Measurements from ENCODE around the gene USPL1.
"Not testable (repeated sequence)": the region's sequence is repeated elsewhere in the genome, so short reads cannot be mapped to it uniquely, and the experiment has no call there.

The USPL1 gene

DNA sequence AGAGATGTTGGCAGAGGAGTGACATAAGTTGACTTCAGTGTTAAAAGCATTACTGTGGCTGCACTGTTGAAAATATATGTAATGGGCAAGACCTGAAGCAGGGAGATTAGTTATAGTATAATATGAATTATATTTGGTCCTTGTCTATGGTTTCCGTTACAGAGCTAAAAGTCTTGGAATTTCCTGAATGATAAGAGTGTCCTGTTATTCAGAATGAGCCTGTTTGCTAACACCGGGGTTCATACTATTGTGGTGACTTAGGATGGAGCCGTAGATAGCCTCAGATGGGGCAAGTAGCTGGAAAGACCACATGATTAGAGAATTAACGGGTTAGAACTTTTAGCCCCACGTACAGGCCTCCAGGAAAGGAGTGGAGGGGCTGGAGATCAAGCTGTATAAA is 5.7 kb downstream of the USPL1 start:
- no peak overlapping the region for H3K4me3 ChIP-seq (ENCODE audit: low read depth, low read length)
- TF ChIP-seq, protein P1, sequence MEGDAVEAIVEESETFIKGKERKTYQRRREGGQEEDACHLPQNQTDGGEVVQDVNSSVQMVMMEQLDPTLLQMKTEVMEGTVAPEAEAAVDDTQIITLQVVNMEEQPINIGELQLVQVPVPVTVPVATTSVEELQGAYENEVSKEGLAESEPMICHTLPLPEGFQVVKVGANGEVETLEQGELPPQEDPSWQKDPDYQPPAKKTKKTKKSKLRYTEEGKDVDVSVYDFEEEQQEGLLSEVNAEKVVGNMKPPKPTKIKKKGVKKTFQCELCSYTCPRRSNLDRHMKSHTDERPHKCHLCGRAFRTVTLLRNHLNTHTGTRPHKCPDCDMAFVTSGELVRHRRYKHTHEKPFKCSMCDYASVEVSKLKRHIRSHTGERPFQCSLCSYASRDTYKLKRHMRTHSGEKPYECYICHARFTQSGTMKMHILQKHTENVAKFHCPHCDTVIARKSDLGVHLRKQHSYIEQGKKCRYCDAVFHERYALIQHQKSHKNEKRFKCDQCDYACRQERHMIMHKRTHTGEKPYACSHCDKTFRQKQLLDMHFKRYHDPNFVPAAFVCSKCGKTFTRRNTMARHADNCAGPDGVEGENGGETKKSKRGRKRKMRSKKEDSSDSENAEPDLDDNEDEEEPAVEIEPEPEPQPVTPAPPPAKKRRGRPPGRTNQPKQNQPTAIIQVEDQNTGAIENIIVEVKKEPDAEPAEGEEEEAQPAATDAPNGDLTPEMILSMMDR (IDR thresholded peaks at IDR 0.05; ENCODE audit: borderline replicate concordance, insufficient read depth, low read depth, low read length): no peak

DNA sequence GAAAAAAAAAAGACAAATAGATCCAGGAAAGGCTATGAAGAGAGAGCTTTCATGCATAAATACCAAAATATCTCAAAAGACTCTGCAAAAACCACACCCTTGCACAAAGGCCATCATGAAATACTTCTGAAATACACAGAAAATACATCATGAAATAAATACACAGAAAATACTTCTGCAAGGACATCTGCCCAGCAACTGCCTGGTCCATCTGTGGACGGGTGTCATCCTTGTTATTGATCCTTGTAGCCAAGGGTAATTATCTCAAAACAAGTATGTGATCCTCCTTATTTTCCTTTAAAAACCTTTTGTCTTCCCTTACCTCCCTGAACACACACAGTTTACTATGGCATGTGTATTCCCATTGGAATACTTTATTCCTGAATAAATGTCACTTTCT is 6.9 kb downstream of the USPL1 start:
- TF ChIP-seq, protein P1 (IDR thresholded peaks at IDR 0.05; ENCODE audit: borderline replicate concordance, insufficient read depth, low read depth, low read length): no peak
- H3K4me3 ChIP-seq (ENCODE audit: low read depth, low read length): no peak overlapping the region

DNA sequence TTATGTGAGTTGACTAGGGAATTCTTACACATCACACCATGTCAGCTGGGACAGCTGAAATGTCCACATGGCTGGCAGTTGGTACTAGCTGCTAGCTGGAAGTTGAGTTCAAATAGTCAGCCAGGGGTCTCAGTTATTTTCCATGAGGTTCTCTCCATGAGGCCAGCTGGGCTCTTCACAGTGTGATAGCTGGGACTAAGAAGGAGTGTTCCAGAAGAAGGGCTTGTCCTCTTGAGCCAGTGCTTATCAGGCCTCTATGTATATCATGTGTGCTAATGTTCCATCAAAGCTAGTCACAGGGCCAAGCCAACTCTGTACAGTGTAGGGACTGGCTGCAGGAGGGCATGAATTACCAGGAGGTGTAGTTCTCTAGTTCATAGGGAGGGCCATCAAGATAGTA is 11.8 kb downstream of the USPL1 start:
- no peak overlapping the region for H3K4me3 ChIP-seq (ENCODE audit: low read depth, low read length)
- TF ChIP-seq, protein P1 (IDR thresholded peaks at IDR 0.05; ENCODE audit: borderline replicate concordance, insufficient read depth, low read depth, low read length): no peak

DNA sequence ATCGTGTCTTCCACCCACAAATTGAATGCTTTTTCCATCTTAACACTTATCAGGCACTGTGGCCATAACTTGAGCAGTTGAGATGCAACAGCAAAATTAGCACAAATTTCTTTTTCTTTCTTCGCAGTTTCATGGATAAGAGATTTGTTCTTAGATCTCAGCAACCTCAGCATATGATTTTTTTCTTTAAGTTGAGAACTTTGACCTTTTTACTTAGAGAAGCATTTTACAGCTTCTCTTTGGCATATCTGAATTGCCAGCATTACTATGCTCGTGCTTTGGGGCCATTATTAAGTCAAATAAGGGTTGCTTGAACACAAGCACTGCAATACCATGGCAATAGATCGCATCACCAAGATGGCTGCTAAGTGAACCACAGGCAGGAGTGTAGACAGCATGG is 16.1 kb downstream of the USPL1 start:
- H3K4me3 ChIP-seq (ENCODE audit: low read depth, low read length): no peak overlapping the region
- TF ChIP-seq, protein P1 (IDR thresholded peaks at IDR 0.05; ENCODE audit: borderline replicate concordance, insufficient read depth, low read depth, low read length): no peak

DNA sequence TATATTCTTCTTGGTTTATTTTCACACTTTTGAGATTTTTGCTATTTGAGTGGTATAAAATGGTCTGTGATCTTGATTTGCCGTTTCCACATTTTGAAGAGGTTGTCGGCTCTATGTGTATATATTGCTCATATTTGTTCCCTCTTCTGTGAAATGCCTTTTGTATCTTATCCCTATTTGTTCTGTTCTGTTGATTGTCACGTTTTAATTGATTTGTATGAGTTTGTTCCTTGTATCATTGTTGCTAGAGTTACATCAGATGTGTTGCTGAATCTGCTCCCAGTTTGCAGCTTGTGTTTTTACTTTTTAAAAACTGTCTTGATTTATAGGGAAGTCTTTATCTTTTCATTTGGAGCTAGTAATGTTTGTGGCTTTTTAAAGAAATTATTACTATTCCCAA is 17.1 kb downstream of the USPL1 start:
- no peak overlapping the region for H3K4me3 ChIP-seq (ENCODE audit: low read depth, low read length)
- TF ChIP-seq, protein P1 (IDR thresholded peaks at IDR 0.05; ENCODE audit: borderline replicate concordance, insufficient read depth, low read depth, low read length): no peak

DNA sequence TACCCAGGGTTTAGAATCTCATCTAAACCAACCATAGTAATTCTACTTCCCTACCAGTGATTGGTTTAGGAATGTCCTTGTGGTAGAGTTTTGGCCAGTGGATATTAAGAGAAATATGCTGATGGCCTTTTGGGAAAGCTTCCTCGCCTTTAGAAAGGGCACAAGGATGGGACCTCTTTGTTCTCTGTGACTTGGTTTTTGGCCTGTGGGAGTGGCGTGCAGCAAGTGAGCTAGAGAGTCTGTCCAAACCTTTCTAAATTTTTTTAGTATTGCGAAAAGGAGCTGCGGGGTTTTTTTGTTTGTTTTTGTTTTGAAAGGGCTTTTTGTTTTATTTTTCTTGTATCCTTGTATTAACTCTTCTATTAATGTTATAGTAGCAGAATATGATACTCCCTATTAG is 20.6 kb downstream of the USPL1 start:
- H3K4me3 ChIP-seq (ENCODE audit: low read depth, low read length): no peak overlapping the region

DNA sequence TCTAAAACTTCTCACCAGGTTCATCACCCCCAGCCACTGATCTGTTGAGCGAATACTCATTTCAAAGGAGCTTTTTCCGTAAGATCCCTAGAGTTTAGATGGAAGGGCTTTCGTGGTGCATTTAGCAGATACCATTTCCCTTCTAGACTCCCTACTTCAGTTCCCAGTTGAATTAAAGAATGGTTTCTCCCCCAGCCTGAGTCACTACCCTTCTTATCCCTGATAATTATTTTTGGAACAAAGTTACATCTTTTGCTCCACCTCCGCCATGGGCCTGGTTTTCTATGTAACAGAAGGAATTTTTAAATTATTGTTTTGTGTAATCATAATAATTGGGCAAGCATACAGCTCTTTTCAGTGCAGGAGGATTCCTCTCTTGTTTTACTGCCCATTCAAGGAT is 22.0 kb downstream of the USPL1 start:
- TF ChIP-seq, protein P1 (IDR thresholded peaks at IDR 0.05; ENCODE audit: borderline replicate concordance, insufficient read depth, low read depth, low read length): no peak
- no peak overlapping the region for H3K4me3 ChIP-seq (ENCODE audit: low read depth, low read length)

More for the DNA sequence above, 20.6 kb downstream of the USPL1 start:
- TF ChIP-seq, protein P1 (IDR thresholded peaks at IDR 0.05; ENCODE audit: borderline replicate concordance, insufficient read depth, low read depth, low read length): no peak

DNA sequence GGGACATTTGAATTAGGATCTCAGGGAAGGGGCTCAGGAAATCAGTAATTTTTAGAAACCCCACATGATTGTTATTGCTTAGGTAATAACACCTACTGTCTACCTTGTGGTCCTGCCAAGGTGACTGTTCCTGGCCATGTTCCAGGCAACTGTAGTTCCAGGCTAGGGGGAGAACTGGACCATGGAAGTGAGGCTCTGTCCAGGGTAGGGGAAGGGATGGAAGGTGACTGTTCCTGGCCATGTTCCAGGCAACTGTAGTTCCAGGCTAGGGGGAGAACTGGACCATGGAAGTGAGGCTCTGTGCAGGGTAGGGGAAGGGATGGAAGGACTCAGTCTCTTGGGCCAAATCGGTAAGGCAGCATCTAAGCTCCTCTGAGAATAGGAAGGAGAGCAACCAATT is 23.5 kb downstream of the USPL1 start:
- H3K4me3 ChIP-seq (ENCODE audit: low read depth, low read length): not testable (repeated sequence)
